Measurements from ENCODE around the gene ICE2.
A peak's percentile ranks its signal among the peaks of the same experiment; 100 is the strongest.

DNA sequence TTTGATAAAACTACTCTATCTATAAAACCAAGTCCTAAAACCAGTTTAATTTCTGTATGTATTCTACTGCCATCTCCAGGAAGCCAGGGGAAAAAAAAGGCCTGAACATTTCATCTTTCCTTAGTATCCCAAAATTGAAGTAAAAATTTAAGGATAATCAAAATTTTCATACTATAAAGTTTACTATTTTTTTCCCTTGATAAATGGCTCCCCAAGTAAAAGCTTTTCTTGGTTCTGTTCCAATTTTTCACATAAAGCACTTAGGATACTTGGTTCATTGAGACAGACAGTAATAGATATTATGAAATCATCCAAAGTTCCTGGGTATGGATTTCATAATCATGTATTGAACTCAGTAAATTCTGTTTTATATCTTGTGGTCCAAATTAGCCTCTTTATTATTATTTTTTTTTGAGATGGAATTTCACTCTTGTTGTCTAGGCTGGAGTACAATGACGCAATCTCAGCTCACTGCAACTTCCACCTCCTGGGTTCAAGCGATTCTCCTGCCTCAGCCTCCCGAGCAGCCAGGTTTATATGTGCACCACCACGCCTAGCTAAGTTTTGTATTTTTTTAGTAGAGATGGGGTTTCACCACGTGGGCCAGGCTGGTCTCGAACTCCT, 34.5 kb downstream of the ICE2 start:
- TF ChIP-seq JUND (IDR thresholded peaks at IDR 0.05) (no peak), YY1 (IDR thresholded peaks at IDR 0.05; ENCODE audit: low read depth) (no peak), GATA2 (CRISPR knock-in tag; IDR thresholded peaks at IDR 0.05) (no peak)
- TF ChIP-seq, protein P1, sequence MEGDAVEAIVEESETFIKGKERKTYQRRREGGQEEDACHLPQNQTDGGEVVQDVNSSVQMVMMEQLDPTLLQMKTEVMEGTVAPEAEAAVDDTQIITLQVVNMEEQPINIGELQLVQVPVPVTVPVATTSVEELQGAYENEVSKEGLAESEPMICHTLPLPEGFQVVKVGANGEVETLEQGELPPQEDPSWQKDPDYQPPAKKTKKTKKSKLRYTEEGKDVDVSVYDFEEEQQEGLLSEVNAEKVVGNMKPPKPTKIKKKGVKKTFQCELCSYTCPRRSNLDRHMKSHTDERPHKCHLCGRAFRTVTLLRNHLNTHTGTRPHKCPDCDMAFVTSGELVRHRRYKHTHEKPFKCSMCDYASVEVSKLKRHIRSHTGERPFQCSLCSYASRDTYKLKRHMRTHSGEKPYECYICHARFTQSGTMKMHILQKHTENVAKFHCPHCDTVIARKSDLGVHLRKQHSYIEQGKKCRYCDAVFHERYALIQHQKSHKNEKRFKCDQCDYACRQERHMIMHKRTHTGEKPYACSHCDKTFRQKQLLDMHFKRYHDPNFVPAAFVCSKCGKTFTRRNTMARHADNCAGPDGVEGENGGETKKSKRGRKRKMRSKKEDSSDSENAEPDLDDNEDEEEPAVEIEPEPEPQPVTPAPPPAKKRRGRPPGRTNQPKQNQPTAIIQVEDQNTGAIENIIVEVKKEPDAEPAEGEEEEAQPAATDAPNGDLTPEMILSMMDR (IDR thresholded peaks at IDR 0.05): peak; percentile 82
